GM12891 (cell line): Measurements from ENCODE around the gene ABRAXAS1.
"Not testable (repeated sequence)": the region's sequence is repeated elsewhere in the genome, so short reads cannot be mapped to it uniquely, and the experiment has no call there.

Source experiments
- PAX5 ChIP-seq: IDR thresholded peaks from 2 replicates; pipeline ENCODE4 v1.6.1; 2011; ENCODE audit warnings: low read length, moderate library complexity, mild to moderate bottlenecking; ENCODE audit not compliant: insufficient read depth, severe bottlenecking
- POLR2A ChIP-seq: IDR thresholded peaks from 2 replicates; pipeline ENCODE4 v1.6.1; 2011; ENCODE audit warnings: low read depth, low read length, control low read depth
- POLR2AphosphoS5 ChIP-seq: IDR thresholded peaks from 2 replicates; pipeline ENCODE4 v1.6.1; 2011; ENCODE audit warnings: low read depth, low read length, control low read depth
- POU2F2 ChIP-seq: IDR thresholded peaks from 2 replicates; pipeline ENCODE4 v1.6.1; 2011; ENCODE audit warnings: low read depth, mild to moderate bottlenecking, control low read depth, low read length, moderate library complexity
- SPI1 ChIP-seq: IDR thresholded peaks from 2 replicates; pipeline ENCODE4 v1.6.1; 2011; ENCODE audit warnings: low read depth, low read length, control low read depth
- TAF1 ChIP-seq: IDR thresholded peaks from 2 replicates; pipeline ENCODE4 v1.6.1; 2011; ENCODE audit warnings: low read depth, low read length, control low read depth

- TF ChIP-seq POLR2A, POLR2AphosphoS5, SPI1, TAF1, PAX5, POU2F2: not testable (repeated sequence)
Observed at GRCh38 chr4:83496085-83496917, 11.4 kb upstream of the ABRAXAS1 start.
